ENCODE data around the gene GIT2.

The GIT2 gene

GRCh38 chr12:109920261-109920780 is 75.8 kb downstream of the GIT2 start:
- Histone ChIP-seq H3K9me3 (ENCODE audit: control insufficient read depth, insufficient read depth, low read length) (no peaks in the 10 kb centered on the region), H3K4me3 (ENCODE audit: low read length) (no peak overlapping the region), H3K4me2 (ENCODE audit: low read length) (no peak overlapping the region), H3K79me2 (ENCODE audit: control insufficient read depth, low read length) (no peaks in the 10 kb centered on the region), H3K9me2 (replicated peaks; ENCODE audit: control insufficient read depth, low read length) (no peaks in the 10 kb centered on the region), H3K27me3 (ENCODE audit: control insufficient read depth, low read length) (no peaks in the 10 kb centered on the region), H3K4me1 (ENCODE audit: control insufficient read depth, low read length) (peaks cover 20% of the 10 kb centered on the region), H3K36me3 (ENCODE audit: control insufficient read depth, low read length) (peaks cover 58% of the 10 kb centered on the region), H3K27ac (ENCODE audit: low read depth, low read length) (no peak overlapping the region), H4K20me1 (ENCODE audit: control insufficient read depth, insufficient read depth, low read depth, low read length) (no peaks in the 10 kb centered on the region), H3F3A (ENCODE audit: control insufficient read depth, insufficient read depth) (peaks cover 7% of the 10 kb centered on the region)
- TF ChIP-seq CTCF (IDR thresholded peaks at IDR 0.05; ENCODE audit: low read depth, low read length, poor library complexity, severe bottlenecking) (no peak), EZH2phosphoT487 (IDR thresholded peaks at IDR 0.05; ENCODE audit: borderline replicate concordance, low read length) (no peak)

- Histone ChIP-seq H3K4me3 (ENCODE audit: low read length) (no peak overlapping the region), H3K27ac (ENCODE audit: low read depth, low read length) (no peak overlapping the region), H3K9me3 (ENCODE audit: control insufficient read depth, insufficient read depth, low read length) (no peaks in the 10 kb centered on the region), H3K79me2 (ENCODE audit: control insufficient read depth, low read length) (no peaks in the 10 kb centered on the region), H3K4me1 (ENCODE audit: control insufficient read depth, low read length) (peaks cover 11% of the 10 kb centered on the region), H3F3A (ENCODE audit: control insufficient read depth, insufficient read depth) (peaks cover 7% of the 10 kb centered on the region), H3K9me2 (replicated peaks; ENCODE audit: control insufficient read depth, low read length) (no peaks in the 10 kb centered on the region), H3K4me2 (ENCODE audit: low read length) (no peak overlapping the region), H3K27me3 (ENCODE audit: control insufficient read depth, low read length) (no peaks in the 10 kb centered on the region), H4K20me1 (ENCODE audit: control insufficient read depth, insufficient read depth, low read depth, low read length) (no peaks in the 10 kb centered on the region), H3K36me3 (ENCODE audit: control insufficient read depth, low read length) (peaks cover 67% of the 10 kb centered on the region)
- TF ChIP-seq CTCF (IDR thresholded peaks at IDR 0.05; ENCODE audit: low read depth, low read length, poor library complexity, severe bottlenecking) (no peak), EZH2phosphoT487 (IDR thresholded peaks at IDR 0.05; ENCODE audit: borderline replicate concordance, low read length) (no peak)
Observed at GRCh38 chr12:109919456-109919855, 76.7 kb downstream of the GIT2 start.

GRCh38 chr12:109916045-109916444 is 80.1 kb downstream of the GIT2 start:
- H4K20me1 ChIP-seq (ENCODE audit: control insufficient read depth, insufficient read depth, low read depth, low read length), result no peaks in the 10 kb centered on the region
- TF ChIP-seq CTCF (IDR thresholded peaks at IDR 0.05; ENCODE audit: low read depth, low read length, poor library complexity, severe bottlenecking) (no peak), EZH2phosphoT487 (IDR thresholded peaks at IDR 0.05; ENCODE audit: borderline replicate concordance, low read length) (no peak)

More at GRCh38 chr12:109916045-109916444, 80.1 kb downstream of the GIT2 start:
- Histone ChIP-seq H3K79me2 (ENCODE audit: control insufficient read depth, low read length) (no peaks in the 10 kb centered on the region), H3F3A (ENCODE audit: control insufficient read depth, insufficient read depth) (0 out of 2 replicates have a peak, but pooled peaks cover 3% of the 10 kb centered on the region), H3K27ac (ENCODE audit: low read depth, low read length) (no peak overlapping the region), H3K9me3 (ENCODE audit: control insufficient read depth, insufficient read depth, low read length) (no peaks in the 10 kb centered on the region), H3K4me2 (ENCODE audit: low read length) (no peak overlapping the region), H3K4me3 (ENCODE audit: low read length) (no peak overlapping the region), H3K4me1 (ENCODE audit: control insufficient read depth, low read length) (no peaks in the 10 kb centered on the region), H3K9me2 (replicated peaks; ENCODE audit: control insufficient read depth, low read length) (no peaks in the 10 kb centered on the region), H3K27me3 (ENCODE audit: control insufficient read depth, low read length) (no peaks in the 10 kb centered on the region), H3K36me3 (ENCODE audit: control insufficient read depth, low read length) (peaks cover 86% of the 10 kb centered on the region)
